CD14-positive monocyte (primary cell): ENCODE results near the gene ADGB. TPM values are rescaled to one million over a fixed set of nuclear protein-coding genes. Genes with fewer than 3 reads are reported as not detected.
A peak's percentile ranks its signal among the peaks of the same experiment; 100 is the strongest.

Experiments used
- DNase-seq, 3 donors: peaks; one replicate each; pipeline ENCODE4 v3.0.0-alpha.2; 2011 to 2022
- H2AFZ ChIP-seq: 2 replicates; pipeline ENCODE4 v1.6.0; 2012; ENCODE audit warnings: mild to moderate bottlenecking, low read depth, low read length, inconsistent platforms; ENCODE audit not compliant: insufficient read depth, poor library complexity, severe bottlenecking
- H3K27ac ChIP-seq, 2 donors: 1 replicate in 1 of 2; 2 replicates in 1 of 2; pipeline ENCODE4 v1.5.1; 2012 to 2013; ENCODE audit warnings: low read length in 2 of 2, control low read depth in 1 of 2, inconsistent platforms in 1 of 2, low read depth in 1 of 2, mild to moderate bottlenecking in 1 of 2
- H3K27me3 ChIP-seq, 2 donors: one replicate each; pipeline versions ENCODE4 v1.6.0 to v1.6.1; 2011 to 2013; ENCODE audit warnings: low read length in 2 of 2; ENCODE audit not compliant: control insufficient read depth in 2 of 2, insufficient read depth in 2 of 2
- H3K36me3 ChIP-seq, 2 donors: replicated peaks in 1 of 2; 1 replicate in 1 of 2; 2 replicates in 1 of 2; pipeline versions ENCODE4 v1.5.1 to v1.6.1; 2012 to 2013; ENCODE audit warnings: low read length in 2 of 2, control low read depth in 1 of 2, inconsistent platforms in 1 of 2, mild to moderate bottlenecking in 1 of 2; ENCODE audit not compliant: insufficient read depth in 2 of 2, control insufficient read depth in 1 of 2
- H3K4me1 ChIP-seq, 2 donors: 1 replicate in 1 of 2; 2 replicates in 1 of 2; pipeline versions ENCODE4 v1.5.1 to v1.6.1; 2012 to 2013; ENCODE audit warnings: low read length in 2 of 2, control low read depth in 1 of 2, inconsistent platforms in 1 of 2, mild to moderate bottlenecking in 1 of 2, moderate library complexity in 1 of 2; ENCODE audit not compliant: insufficient read depth in 2 of 2, control insufficient read depth in 1 of 2
- H3K4me2 ChIP-seq: replicated peaks from 2 replicates; pipeline ENCODE3; 2012; ENCODE audit warnings: low read length, moderate library complexity, mild to moderate bottlenecking; ENCODE audit not compliant: poor library complexity, severe bottlenecking; ENCODE audit errors: extremely low read depth
- H3K4me3 ChIP-seq, 3 experiments: fragments of 200-600 bp in 1 of 3; sonication (generic) in 1 of 3; replicated peaks in 1 of 3; 1 replicate in 2 of 3; 2 replicates in 1 of 3; pipeline ENCODE4 v1.5.1; 2011 to 2013; ENCODE audit warnings: low read length in 3 of 3, mild to moderate bottlenecking in 3 of 3, control low read depth in 2 of 3, low read depth in 2 of 3, inconsistent platforms in 1 of 3, moderate library complexity in 1 of 3
- H3K79me2 ChIP-seq: 2 replicates; pipeline ENCODE4 v1.6.0; 2012; ENCODE audit warnings: mild to moderate bottlenecking, control low read depth, inconsistent platforms, low read length, moderate library complexity; ENCODE audit not compliant: insufficient read depth
- H3K9ac ChIP-seq: 2 replicates; pipeline ENCODE4 v1.6.0; 2017; ENCODE audit warnings: low read length, mild to moderate bottlenecking; ENCODE audit not compliant: insufficient read depth, poor library complexity, severe bottlenecking
- H3K9me3 ChIP-seq, 2 donors: replicated peaks in 1 of 2; 1 replicate in 1 of 2; 2 replicates in 1 of 2; pipeline versions ENCODE4 v1.5.1 to v1.6.1; 2012 to 2013; ENCODE audit warnings: low read length in 2 of 2, control low read depth in 1 of 2; ENCODE audit not compliant: control insufficient read depth in 1 of 2, insufficient read depth in 1 of 2
- H4K20me1 ChIP-seq: 2 replicates; pipeline ENCODE4 v1.6.0; 2012; ENCODE audit warnings: mild to moderate bottlenecking, low read length, control low read depth, moderate library complexity; ENCODE audit not compliant: insufficient read depth
- H3K27ac Mint-ChIP-seq, 7 donors: one replicate each; pipeline ENCODE4 v1.8.0; 2020; ENCODE audit warnings: mild to moderate bottlenecking in 7 of 7, mixed read lengths in 7 of 7, moderate library complexity in 6 of 7, inconsistent platforms in 2 of 7
- H3K27me3 Mint-ChIP-seq, 3 donors: one replicate each; pipeline ENCODE4 v1.8.0; 2021 to 2022; ENCODE audit warnings: low read depth in 3 of 3, mild to moderate bottlenecking in 3 of 3, mixed read lengths in 3 of 3, moderate library complexity in 3 of 3, inconsistent platforms in 1 of 3
- H3K36me3 Mint-ChIP-seq, 2 donors: one replicate each; pipeline ENCODE4 v1.8.0; 2020; ENCODE audit warnings: mixed read lengths in 2 of 2, inconsistent platforms in 1 of 2, mild to moderate bottlenecking in 1 of 2
- H3K4me1 Mint-ChIP-seq: one replicate; pipeline ENCODE4 v1.8.0; 2020; ENCODE audit warnings: mild to moderate bottlenecking, mixed read lengths
- H3K4me3 Mint-ChIP-seq, 2 donors: one replicate each; pipeline ENCODE4 v1.8.0; 2020; ENCODE audit warnings: mild to moderate bottlenecking in 2 of 2, mixed read lengths in 2 of 2, moderate library complexity in 1 of 2
- H3K9me3 Mint-ChIP-seq, 7 donors: one replicate each; pipeline ENCODE4 v1.8.0; 2020 to 2022; ENCODE audit warnings: mixed read lengths in 7 of 7, mild to moderate bottlenecking in 6 of 7, moderate library complexity in 6 of 7, inconsistent platforms in 2 of 7
- CTCF ChIP-seq: fragments of 200-600 bp; IDR thresholded peaks from one replicate; pipeline ENCODE4 v1.8.0; 2022; ENCODE audit warnings: antibody characterized with exemption, mild to moderate bottlenecking
- WGBS: methylation state at CpG from one replicate; pipeline ENCODE4 v1.1.5; 2013; ENCODE audit warnings: missing lambda C conversion rate; ENCODE audit not compliant: insufficient coverage; 5-methylcytosine and 5-hydroxymethylcytosine counted together
- intact Hi-C, 2 donors: fragments of 100-400 bp; cut with micrococcal nuclease; formaldehyde crosslinking; loops; one replicate each; pipeline versions ENCODE4 v1.15.0 to v1.15.1; 2023
- polyA plus RNA-seq, 3 donors: library from polyadenylated mRNA; depleted of rRNA in 1 of 3; unstranded in 2 of 3; stranded (reverse) in 1 of 3; fragments of 300-500 nt in 2 of 3; fragments of >200 nt in 1 of 3; fragmentation: Illumina TruSeq in 2 of 3; gene quantifications; 1 replicate in 2 of 3; 2 replicates in 1 of 3; pipeline ENCODE4 v1.2.3, GENCODE V29; 2012 to 2021

The ADGB gene
- polyA plus RNA-seq, 3 donors: 0.01 TPM; not detected in 2

- Mint-ChIP-seq H3K27ac (peak overlapping the region; percentile 59 to 90 (median 77)), H3K4me3 (no peak overlapping the region), H3K9me3 (no peaks in the 10 kb centered on the region), H3K27me3 (no peaks in the 10 kb centered on the region), H3K36me3 (no peaks in the 10 kb centered on the region), H3K4me1 (peaks cover 70% of the 10 kb centered on the region)
- Histone ChIP-seq H3K9ac (no peak overlapping the region), H3K36me3 (no peaks in the 10 kb centered on the region), H3K4me2 (peak overlapping the region; percentile 71), H3K79me2 (no peaks in the 10 kb centered on the region), H3K9me3 (no peaks in the 10 kb centered on the region), H3K27me3 (no peaks in the 10 kb centered on the region), H2AFZ (no peak overlapping the region), H3K27ac (peak overlapping the region; percentile 1 to 58), H4K20me1 (no peaks in the 10 kb centered on the region), H3K4me3 (peak overlapping the region in 1 of 3 experiments; percentile 63), H3K4me1 (peaks cover 64 to 74% of the 10 kb centered on the region in 2 donors)
- intact Hi-C loops: no loop called here
- DNase-seq: peak; percentile 38 to 71 (median 67)
- no peak for TF ChIP-seq CTCF
- 31% methylated on average over 2 of the region's 2 CpGs for WGBS
Observed at GRCh38 chr6:146593986-146594385, 4.8 kb upstream of the ADGB start.

- Histone ChIP-seq H3K36me3 (no peaks in the 10 kb centered on the region), H3K4me2 (peak overlapping the region; percentile 71), H3K4me1 (peaks cover 68 to 79% of the 10 kb centered on the region in 2 donors), H3K27me3 (no peaks in the 10 kb centered on the region), H3K27ac (peak overlapping the region in 1 of 2 donors; percentile 58), H3K4me3 (peak overlapping the region in 1 of 3 experiments; percentile 63), H3K9ac (no peak overlapping the region), H3K9me3 (no peaks in the 10 kb centered on the region), H4K20me1 (no peaks in the 10 kb centered on the region), H3K79me2 (no peaks in the 10 kb centered on the region), H2AFZ (no peak overlapping the region)
- H3K36me3 Mint-ChIP-seq: no peaks in the 10 kb centered on the region
- H3K4me1 Mint-ChIP-seq: peaks cover 74% of the 10 kb centered on the region
- WGBS: no CpG with 5 or more reads among the region's 1 CpG
- intact Hi-C loops: no loop called here
- peak; percentile 34 to 81 (median 69) for DNase-seq
- H3K27ac Mint-ChIP-seq: peak overlapping the region; percentile 22 to 90 (median 75)
- TF ChIP-seq CTCF: no peak
- no peaks in the 10 kb centered on the region for H3K9me3 Mint-ChIP-seq
- H3K27me3 Mint-ChIP-seq: no peaks in the 10 kb centered on the region
- H3K4me3 Mint-ChIP-seq: peak overlapping the region in 1 of 2 donors; percentile 42
Observed at GRCh38 chr6:146594495-146594894, 4.3 kb upstream of the ADGB start.
